Activated naive CD4-positive, alpha-beta T cell treated with anti-CD3 and anti-CD28 coated beads, Interleukin-2, amount 10 ng/mL, durations not matched to agents 7 days and 5 days (primary cell): ENCODE results near the gene TPSG1.
"Not testable (repeated sequence)": the region's sequence is repeated elsewhere in the genome, so short reads cannot be mapped to it uniquely, and the experiment has no call there.

Experiments
- CTCF ChIA-PET: fragments of 350-600 bp; sonication (Branson Sonifier 250); formaldehyde crosslinking; loops from one replicate; lab custom pipeline; 2021; ENCODE audit warnings: antibody characterized with exemption; lab: Charles Lee
- DNase-seq: peaks from one replicate; pipeline ENCODE4 v3.0.0-alpha.2; 2020
- H3K27ac Mint-ChIP-seq: one replicate; pipeline ENCODE4 v1.8.0; 2021; ENCODE audit warnings: mild to moderate bottlenecking, moderate library complexity, mixed read lengths
- H3K27me3 Mint-ChIP-seq: one replicate; pipeline ENCODE4 v1.8.0; 2021; ENCODE audit warnings: mild to moderate bottlenecking, mixed read lengths
- H3K36me3 Mint-ChIP-seq: one replicate; pipeline ENCODE4 v1.8.0; 2021; ENCODE audit warnings: mixed read lengths
- H3K4me1 Mint-ChIP-seq: one replicate; pipeline ENCODE4 v1.8.0; 2021; ENCODE audit warnings: mixed read lengths
- H3K4me3 Mint-ChIP-seq: one replicate; pipeline ENCODE4 v1.8.0; 2021; ENCODE audit warnings: mild to moderate bottlenecking, moderate library complexity, mixed read lengths
- H3K9me3 Mint-ChIP-seq: one replicate; pipeline ENCODE4 v1.8.0; 2021; ENCODE audit warnings: mixed read lengths

TPSG1 gene

GRCh38 chr16:1193825-1194581 is 31.1 kb downstream of the TPSG1 start:
- CTCF ChIA-PET: interaction anchor here (0.6 to 1.0 kb wide), 3 partner anchors 91 to 491 kb away, joined by 3 to 4 read pairs (median 3); no protein-coding TSS in a partner anchor

GRCh38 chr16:1193143-1193824 is 31.8 kb downstream of the TPSG1 start:
- peaks cover 13% of the 10 kb centered on the region for H3K27me3 Mint-ChIP-seq
- CTCF ChIA-PET: interaction anchor here (1.0 kb wide), 1 partner anchor 90 kb away, joined by 4 read pairs; no protein-coding TSS in a partner anchor
- no peak overlapping the region for H3K27ac Mint-ChIP-seq
- H3K9me3 Mint-ChIP-seq: no peaks in the 10 kb centered on the region
- peaks cover 2% of the 10 kb centered on the region for H3K4me1 Mint-ChIP-seq
- DNase-seq: no peak
- H3K36me3 Mint-ChIP-seq: no peaks in the 10 kb centered on the region
- no peak overlapping the region for H3K4me3 Mint-ChIP-seq

More at GRCh38 chr16:1193825-1194581, 31.1 kb downstream of the TPSG1 start:
- H3K27me3 Mint-ChIP-seq: peaks cover 13% of the 10 kb centered on the region
- DNase-seq: no peak
- H3K4me1 Mint-ChIP-seq: peaks cover 2% of the 10 kb centered on the region
- H3K27ac Mint-ChIP-seq: no peak overlapping the region
- no peaks in the 10 kb centered on the region for H3K36me3 Mint-ChIP-seq
- H3K9me3 Mint-ChIP-seq: no peaks in the 10 kb centered on the region
- no peak overlapping the region for H3K4me3 Mint-ChIP-seq

- H3K27ac Mint-ChIP-seq: no peak overlapping the region
- CTCF ChIA-PET: no interaction called here
- peaks cover 13% of the 10 kb centered on the region for H3K27me3 Mint-ChIP-seq
- DNase-seq: no peak
- no peaks in the 10 kb centered on the region for H3K36me3 Mint-ChIP-seq
- no peak overlapping the region for H3K4me3 Mint-ChIP-seq
- H3K9me3 Mint-ChIP-seq: no peaks in the 10 kb centered on the region
- H3K4me1 Mint-ChIP-seq: peaks cover 2% of the 10 kb centered on the region
Measured at GRCh38 chr16:1192384-1193073, 32.5 kb downstream of the TPSG1 start.

- H3K27me3 Mint-ChIP-seq, H3K9me3 Mint-ChIP-seq, H3K27ac Mint-ChIP-seq, H3K4me3 Mint-ChIP-seq, H3K4me1 Mint-ChIP-seq, CTCF ChIA-PET, H3K36me3 Mint-ChIP-seq, DNase-seq: not testable (repeated sequence)
Measured at GRCh38 chr16:1190789-1191188, 34.3 kb downstream of the TPSG1 start.

- no peak overlapping the region for H3K4me3 Mint-ChIP-seq
- CTCF ChIA-PET: no interaction called here
- no peaks in the 10 kb centered on the region for H3K4me1 Mint-ChIP-seq
- H3K27me3 Mint-ChIP-seq: peaks cover 4% of the 10 kb centered on the region
- no peak overlapping the region for H3K27ac Mint-ChIP-seq
- H3K9me3 Mint-ChIP-seq: no peaks in the 10 kb centered on the region
- no peaks in the 10 kb centered on the region for H3K36me3 Mint-ChIP-seq
- DNase-seq: no peak
Measured at GRCh38 chr16:1189455-1189854, 35.6 kb downstream of the TPSG1 start.

- CTCF ChIA-PET: no interaction called here
- H3K27me3 Mint-ChIP-seq: peaks cover 4% of the 10 kb centered on the region
- H3K9me3 Mint-ChIP-seq: no peaks in the 10 kb centered on the region
- no peaks in the 10 kb centered on the region for H3K36me3 Mint-ChIP-seq
- no peaks in the 10 kb centered on the region for H3K4me1 Mint-ChIP-seq
- peak; percentile 74 for DNase-seq
- no peak overlapping the region for H3K27ac Mint-ChIP-seq
- H3K4me3 Mint-ChIP-seq: no peak overlapping the region
Measured at GRCh38 chr16:1188432-1189189, 36.5 kb downstream of the TPSG1 start.

- H3K4me3 Mint-ChIP-seq, H3K4me1 Mint-ChIP-seq, DNase-seq, H3K27me3 Mint-ChIP-seq, H3K36me3 Mint-ChIP-seq, H3K9me3 Mint-ChIP-seq, H3K27ac Mint-ChIP-seq, CTCF ChIA-PET: not testable (repeated sequence)
Measured at GRCh38 chr16:1185460-1186207, 39.4 kb downstream of the TPSG1 start.

GRCh38 chr16:1184980-1185379 is 40.1 kb downstream of the TPSG1 start:
- Mint-ChIP-seq H3K27ac (no peak overlapping the region), H3K27me3 (no peaks in the 10 kb centered on the region), H3K9me3 (no peaks in the 10 kb centered on the region), H3K4me3 (no peak overlapping the region), H3K36me3 (no peaks in the 10 kb centered on the region), H3K4me1 (no peaks in the 10 kb centered on the region)
- DNase-seq: no peak
- CTCF ChIA-PET: no interaction called here

GRCh38 chr16:1184156-1184868 is 40.8 kb downstream of the TPSG1 start:
- H3K4me3 Mint-ChIP-seq: no peak overlapping the region
- no peak overlapping the region for H3K27ac Mint-ChIP-seq
- H3K9me3 Mint-ChIP-seq: no peaks in the 10 kb centered on the region
- H3K4me1 Mint-ChIP-seq: no peaks in the 10 kb centered on the region
- no peak for DNase-seq
- CTCF ChIA-PET: no interaction called here
- H3K27me3 Mint-ChIP-seq: no peaks in the 10 kb centered on the region
- H3K36me3 Mint-ChIP-seq: no peaks in the 10 kb centered on the region

GRCh38 chr16:1182950-1183907 is 41.8 kb downstream of the TPSG1 start:
- H3K9me3 Mint-ChIP-seq: no peaks in the 10 kb centered on the region
- no peak for DNase-seq
- no peaks in the 10 kb centered on the region for H3K36me3 Mint-ChIP-seq
- H3K27ac Mint-ChIP-seq: no peak overlapping the region
- no peaks in the 10 kb centered on the region for H3K4me1 Mint-ChIP-seq
- CTCF ChIA-PET: no interaction called here
- H3K4me3 Mint-ChIP-seq: no peak overlapping the region
- H3K27me3 Mint-ChIP-seq: no peaks in the 10 kb centered on the region

GRCh38 chr16:1182316-1182671 is 42.8 kb downstream of the TPSG1 start:
- Mint-ChIP-seq H3K36me3 (no peaks in the 10 kb centered on the region), H3K9me3 (no peaks in the 10 kb centered on the region), H3K4me3 (no peak overlapping the region), H3K27ac (no peak overlapping the region), H3K27me3 (no peaks in the 10 kb centered on the region), H3K4me1 (no peaks in the 10 kb centered on the region)
- CTCF ChIA-PET: no interaction called here
- no peak for DNase-seq
